DMS53 (cell line): ENCODE measurements around the gene CDH4.
A peak's percentile ranks its signal among the peaks of the same experiment; 100 is the strongest.

Experiments used
- DNase-seq: peaks from one replicate; lab custom pipeline; 2025; lab: John Stamatoyannopoulos, UW

Gene CDH4

DNA sequence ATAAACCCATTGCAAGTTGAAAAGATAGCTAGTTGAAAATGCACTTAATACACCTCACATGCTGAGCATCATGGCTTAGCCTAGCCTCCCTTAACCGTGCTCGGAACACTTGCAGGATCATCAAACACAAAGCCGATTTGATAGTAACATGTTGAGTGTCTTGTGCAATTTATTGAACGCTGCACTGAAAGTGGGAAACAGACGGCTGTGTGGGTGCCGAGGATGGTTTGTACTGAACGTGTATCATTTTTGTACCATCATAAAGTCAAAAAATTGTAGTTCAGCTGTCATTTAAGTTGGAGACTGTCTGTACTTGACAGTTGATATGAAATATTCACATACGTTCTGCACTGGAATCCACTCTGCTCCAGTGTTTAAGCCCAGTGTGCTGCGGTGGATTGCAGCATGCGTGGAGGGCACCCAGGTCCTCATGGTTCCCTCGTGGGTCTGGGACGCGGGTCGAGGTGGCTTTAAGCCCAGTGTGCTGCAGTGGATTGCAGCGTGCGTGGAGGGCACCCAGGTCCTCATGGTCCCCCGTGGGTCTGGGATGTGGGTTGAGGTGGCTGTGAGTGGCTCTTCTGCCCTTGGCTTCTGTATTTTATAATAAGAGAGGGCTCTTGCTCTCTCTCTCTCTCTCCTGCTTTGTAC, 77.0 kb downstream of the CDH4 start:
- no peak for DNase-seq

DNA sequence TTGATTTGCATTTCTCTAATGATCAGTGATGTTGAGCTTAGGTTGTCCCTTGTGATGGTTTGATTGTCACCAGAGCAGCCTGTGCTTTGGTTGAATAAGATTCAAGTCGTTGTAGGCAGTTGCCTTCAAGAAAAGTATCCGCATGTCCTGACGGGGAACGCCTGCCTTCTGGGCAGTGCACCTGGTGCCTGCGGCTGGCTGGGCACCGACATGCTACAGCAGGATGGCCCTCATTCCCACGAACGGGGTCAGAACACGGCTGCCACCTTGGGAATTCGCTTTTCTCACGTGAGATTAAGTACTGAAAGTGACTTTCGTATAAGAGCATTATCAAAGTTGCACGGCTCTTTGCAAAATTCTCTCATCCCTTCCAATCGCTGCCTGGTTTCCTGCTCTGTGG, 78.4 kb downstream of the CDH4 start:
- no peak for DNase-seq

GRCh38 chr20:61331543-61331942, 79.5 kb downstream of the CDH4 start:
- peak; percentile 7 for DNase-seq

GRCh38 chr20:61332016-61332975, 80.2 kb downstream of the CDH4 start:
- DNase-seq = no peak

GRCh38 chr20:61333484-61334108, 81.5 kb downstream of the CDH4 start:
- DNase-seq = no peak

- DNase-seq = no peak
Measured at GRCh38 chr20:61340157-61340556, 88.1 kb downstream of the CDH4 start.

GRCh38 chr20:61341605-61342004, 89.5 kb downstream of the CDH4 start:
- no peak for DNase-seq

DNA sequence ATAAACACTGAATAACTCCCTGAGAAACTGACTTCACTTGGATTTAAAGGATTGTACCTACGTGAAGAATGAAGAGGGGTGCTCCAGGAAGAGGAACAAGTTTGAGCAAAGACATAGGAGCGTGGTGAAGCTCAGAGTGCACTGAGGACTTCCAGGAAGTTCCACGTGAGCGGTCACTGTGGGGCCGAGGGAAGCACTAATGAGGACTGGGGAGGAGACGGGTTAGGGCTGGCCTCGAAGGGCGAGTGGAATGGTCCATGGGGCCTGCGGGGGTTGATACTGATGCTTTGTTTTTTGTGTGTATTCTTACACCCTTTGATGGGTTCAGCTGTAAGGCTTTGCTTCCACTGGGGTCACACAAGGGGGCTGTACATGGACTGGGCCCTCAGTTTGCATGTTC, 91.9 kb downstream of the CDH4 start:
- DNase-seq = no peak

DNA sequence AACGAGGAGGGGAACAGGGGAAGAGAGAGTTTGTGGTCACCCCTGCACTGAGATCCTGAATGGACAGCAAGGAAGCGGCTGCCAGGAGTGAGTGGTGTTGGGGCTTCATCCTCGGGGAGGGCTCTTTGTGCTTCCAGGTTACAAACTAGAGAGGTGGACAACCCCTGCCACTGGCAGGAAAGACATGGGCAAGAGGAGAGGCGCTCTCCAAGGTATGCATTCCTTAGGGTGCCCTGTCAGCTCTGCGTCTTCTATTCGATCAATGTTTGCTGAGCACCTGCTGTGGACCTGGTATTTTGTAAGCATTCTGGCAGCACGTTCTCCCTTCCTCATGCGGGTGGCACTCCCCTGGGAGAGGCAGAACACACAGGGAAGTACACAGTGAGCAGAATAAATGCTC, 93.6 kb downstream of the CDH4 start:
- no peak for DNase-seq

DNA sequence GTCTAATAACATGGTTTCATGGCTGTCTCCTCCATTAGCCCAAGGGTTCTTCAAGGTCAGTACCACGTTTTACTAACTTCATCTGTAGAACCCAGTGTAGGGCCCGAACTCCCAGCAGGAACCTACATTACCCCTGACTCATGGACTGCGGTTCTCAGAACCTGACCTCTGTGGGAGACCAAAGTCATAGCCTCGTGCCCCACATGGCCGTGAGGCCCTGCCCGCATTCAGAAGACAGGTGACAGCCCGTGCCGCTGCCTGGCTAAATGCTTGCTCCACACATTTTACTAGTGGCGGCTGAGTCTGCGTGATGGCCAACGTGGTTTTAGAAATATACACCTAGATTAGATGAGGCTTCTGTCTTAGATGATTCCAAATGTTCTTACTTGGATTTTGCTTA, 94.9 kb downstream of the CDH4 start:
- DNase-seq = no peak

GRCh38 chr20:61347443-61347842, 95.4 kb downstream of the CDH4 start:
- no peak for DNase-seq

DNA sequence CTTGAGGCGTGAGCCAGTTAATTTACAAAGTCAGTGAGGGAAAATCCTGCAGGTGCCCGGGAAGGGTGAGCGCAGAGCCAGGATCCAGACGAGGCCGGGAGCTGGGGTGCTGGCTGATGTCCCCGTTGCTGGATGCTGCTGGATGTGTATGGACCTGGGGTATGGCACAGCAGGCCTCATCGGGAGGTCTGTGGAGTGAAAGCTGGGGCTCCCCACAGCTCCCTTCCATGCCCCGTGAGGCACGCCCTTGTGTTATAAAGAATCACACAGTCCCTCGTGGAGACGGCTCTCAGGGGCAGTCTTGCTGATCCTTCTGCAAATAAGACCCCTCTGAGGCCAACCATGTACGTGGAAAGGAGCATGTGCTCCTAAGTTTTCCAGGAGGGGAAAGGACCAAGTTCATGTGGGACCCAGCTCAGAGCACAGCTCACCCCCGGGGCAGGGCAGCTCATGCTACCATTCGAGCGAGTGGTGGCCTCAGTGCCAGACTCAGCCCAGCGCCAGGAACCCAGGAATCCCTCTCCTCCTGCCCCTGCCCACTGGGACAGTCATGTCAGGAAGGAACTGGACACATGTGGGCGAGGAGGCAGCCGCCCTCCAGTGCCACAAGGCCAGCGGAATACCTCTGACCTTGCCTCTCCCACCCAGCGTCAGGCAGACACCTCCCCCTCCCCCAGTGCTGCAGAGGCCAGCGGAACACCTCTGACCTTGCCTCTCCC, 97.5 kb downstream of the CDH4 start:
- no peak for DNase-seq

DNA sequence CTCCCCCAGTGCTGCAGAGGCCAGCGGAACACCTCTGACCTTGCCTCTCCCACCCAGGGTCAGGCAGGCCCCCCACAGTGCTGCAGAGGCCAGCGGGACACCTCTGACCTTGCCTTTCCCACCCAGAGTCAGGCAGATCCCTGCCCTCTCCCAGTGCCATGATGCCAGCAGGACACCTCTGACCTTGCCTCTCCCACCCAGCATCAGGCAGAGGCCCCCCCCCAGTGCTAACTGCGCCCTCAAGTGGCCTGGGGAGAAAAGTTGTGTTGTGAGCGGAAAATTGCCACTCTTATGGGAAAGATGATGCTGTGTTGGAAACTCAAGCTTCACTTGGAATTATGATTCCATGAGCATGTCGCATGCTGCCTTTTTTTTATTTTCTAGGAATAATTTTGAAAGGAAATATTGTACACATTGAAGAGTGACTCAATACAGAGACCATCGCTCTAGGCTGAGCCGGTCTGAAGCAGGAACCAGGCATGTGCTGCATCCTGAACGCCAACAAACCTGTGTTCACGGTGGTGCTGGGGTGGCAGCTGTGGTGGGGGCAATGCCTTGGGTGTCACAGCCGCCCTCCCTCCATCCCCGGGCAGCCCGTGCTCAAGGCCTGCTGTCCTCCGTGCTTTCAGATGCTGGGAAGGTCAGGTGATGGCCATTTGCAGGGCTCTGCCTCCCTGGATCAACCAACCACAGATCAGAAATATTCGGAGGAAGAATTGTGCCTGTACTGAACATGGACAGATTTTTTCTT, 98.6 kb downstream of the CDH4 start:
- no peak for DNase-seq

GRCh38 chr20:61352346-61353260, 100.5 kb downstream of the CDH4 start:
- no peak for DNase-seq

GRCh38 chr20:61353261-61354000, 101.4 kb downstream of the CDH4 start:
- no peak for DNase-seq

DNA sequence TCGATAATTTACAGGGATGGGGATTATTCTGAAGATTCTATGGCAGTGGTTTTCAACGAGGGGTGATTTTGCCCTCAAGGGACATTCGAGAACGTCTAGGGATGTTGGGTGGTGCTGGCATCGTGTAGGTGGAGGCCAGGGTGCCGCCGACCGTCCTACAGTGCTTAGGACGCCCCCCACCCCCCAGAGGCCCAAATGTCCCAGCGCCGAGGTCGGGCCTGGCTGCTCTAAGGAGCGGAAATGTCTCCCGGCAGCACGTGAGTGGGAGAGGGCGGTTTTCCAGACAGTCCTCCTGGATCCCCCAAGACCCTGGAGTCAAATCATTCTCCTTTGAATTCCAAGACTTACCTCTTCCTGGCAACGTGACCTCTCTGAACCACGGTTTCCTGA, 101.9 kb downstream of the CDH4 start:
- DNase-seq = no peak

GRCh38 chr20:61354501-61354900, 102.4 kb downstream of the CDH4 start:
- no peak for DNase-seq

- no peak for DNase-seq
Measured at GRCh38 chr20:61354901-61355495, 102.9 kb downstream of the CDH4 start.

GRCh38 chr20:61355585-61355984, 103.5 kb downstream of the CDH4 start:
- DNase-seq = no peak
